ENCODE data around the gene ALG1L2.

DNA sequence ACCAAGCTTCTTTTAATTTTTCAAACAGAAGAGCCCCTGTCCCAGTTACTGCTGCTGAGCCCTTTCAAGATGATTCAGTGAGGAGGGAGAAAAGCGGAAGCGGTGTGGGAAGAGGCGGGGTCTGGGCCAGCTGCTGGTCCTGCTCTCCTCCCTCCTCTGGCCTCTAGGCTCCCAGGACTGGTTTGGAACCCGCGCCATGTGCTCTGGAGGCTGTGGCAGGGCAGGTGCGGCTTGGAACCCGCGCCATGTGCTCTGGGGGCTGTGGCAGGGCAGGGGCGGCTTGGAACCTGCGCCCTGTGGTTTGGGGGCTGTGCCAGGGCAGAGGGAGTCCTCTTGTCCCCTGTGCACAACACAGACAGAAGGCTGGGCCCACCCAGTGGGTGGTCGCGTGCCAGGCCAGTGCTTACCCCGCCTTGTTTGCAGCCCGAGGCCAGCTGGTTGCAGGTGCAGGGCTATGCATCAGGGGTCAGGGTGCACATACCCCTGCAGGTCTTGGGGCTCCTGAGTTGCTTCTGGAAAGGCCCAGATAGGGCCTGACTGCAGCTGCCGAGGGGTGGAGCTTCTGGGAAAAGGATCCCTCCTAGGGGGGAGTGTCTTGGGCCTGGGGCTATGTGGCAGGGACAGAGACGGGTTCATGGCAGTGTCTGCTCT, 12.2 kb downstream of the ALG1L2 start:
- no peak for TF ChIP-seq EZH2 (IDR thresholded peaks at IDR 0.05; ENCODE audit: borderline replicate concordance, low read depth, low read length, severe bottlenecking)
- TF ChIP-seq, protein P1, sequence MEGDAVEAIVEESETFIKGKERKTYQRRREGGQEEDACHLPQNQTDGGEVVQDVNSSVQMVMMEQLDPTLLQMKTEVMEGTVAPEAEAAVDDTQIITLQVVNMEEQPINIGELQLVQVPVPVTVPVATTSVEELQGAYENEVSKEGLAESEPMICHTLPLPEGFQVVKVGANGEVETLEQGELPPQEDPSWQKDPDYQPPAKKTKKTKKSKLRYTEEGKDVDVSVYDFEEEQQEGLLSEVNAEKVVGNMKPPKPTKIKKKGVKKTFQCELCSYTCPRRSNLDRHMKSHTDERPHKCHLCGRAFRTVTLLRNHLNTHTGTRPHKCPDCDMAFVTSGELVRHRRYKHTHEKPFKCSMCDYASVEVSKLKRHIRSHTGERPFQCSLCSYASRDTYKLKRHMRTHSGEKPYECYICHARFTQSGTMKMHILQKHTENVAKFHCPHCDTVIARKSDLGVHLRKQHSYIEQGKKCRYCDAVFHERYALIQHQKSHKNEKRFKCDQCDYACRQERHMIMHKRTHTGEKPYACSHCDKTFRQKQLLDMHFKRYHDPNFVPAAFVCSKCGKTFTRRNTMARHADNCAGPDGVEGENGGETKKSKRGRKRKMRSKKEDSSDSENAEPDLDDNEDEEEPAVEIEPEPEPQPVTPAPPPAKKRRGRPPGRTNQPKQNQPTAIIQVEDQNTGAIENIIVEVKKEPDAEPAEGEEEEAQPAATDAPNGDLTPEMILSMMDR (IDR thresholded peaks at IDR 0.05; ENCODE audit: borderline replicate concordance, extremely low read depth, low read length, poor library complexity, severe bottlenecking), result no peak

All from DND-41 (cell line).